ENCODE results near the gene BCLAF3.

The BCLAF3 gene

GRCh38 chrX:19990556-19991349, at the start of gene BCLAF3:
BCLAF3 (minus strand) TSS chrX:19991061; CDS start chrX:19970264, 20,797 bp downstream.
- peak; percentile 92 for DNase-seq

- no peak for DNase-seq
Observed at GRCh38 chrX:20038966-20039365, 48.1 kb upstream of the BCLAF3 start.

DNA sequence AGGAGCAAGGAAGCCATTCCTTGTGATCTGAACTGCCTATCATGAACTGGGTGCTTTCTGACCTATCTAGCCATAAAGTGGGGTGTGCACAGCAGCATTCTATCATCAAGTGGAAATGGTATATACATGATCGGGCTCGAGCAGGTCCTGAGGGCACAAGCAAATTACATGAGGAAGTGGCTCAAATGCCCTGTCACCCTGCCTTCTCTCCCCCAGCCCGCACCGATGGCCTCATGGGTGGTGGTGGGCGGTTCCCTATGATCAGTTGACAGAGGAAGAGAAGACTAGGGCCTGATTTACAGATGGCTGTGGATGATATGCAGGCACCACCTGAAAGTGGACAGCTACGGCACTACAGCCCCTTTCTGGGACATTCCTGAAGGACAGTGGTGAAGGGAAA, 46.3 kb upstream of the BCLAF3 start:
- DNase-seq, result no peak

DNA sequence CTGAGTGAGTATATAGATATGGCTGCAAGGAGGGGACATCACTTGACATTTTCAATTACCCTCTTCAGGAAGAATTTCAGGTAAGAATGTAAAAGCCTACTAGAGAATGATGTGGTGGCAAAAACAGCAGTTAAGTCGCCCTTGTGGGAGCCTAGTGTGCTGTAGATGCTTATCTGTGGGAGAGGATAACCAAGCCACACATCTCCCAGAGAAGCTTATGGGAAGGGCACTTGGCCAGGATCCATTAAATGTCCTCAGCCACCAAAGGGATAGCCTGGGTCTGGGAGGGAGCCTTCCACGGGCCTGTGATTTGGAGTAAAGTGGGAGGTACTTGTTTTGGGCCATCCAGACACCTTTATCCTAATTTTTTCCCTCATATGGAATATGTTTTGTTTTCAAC, 41.3 kb upstream of the BCLAF3 start:
- DNase-seq, result no peak

GRCh38 chrX:20029728-20030127, 38.9 kb upstream of the BCLAF3 start:
- peak; percentile 67 for DNase-seq

DNA sequence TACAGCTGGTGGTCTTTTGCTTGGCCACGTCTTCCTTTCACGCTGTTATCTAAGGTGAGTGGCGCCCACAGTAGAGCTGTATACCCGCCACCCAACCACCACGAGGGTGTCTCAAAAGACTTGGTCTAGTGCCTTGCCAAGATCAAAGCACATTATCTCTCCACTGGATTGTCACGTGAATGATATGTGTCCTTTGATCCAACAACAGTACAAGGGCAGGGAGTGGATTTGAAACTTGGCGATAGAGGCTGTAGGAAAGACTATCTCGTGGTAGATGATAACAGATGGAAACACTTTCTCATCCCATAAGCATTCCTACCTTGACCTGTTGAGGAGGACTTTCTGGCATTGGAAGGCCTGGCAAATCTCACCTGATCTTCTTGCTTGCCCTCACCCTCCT, 37.7 kb upstream of the BCLAF3 start:
- DNase-seq, result no peak

DNA sequence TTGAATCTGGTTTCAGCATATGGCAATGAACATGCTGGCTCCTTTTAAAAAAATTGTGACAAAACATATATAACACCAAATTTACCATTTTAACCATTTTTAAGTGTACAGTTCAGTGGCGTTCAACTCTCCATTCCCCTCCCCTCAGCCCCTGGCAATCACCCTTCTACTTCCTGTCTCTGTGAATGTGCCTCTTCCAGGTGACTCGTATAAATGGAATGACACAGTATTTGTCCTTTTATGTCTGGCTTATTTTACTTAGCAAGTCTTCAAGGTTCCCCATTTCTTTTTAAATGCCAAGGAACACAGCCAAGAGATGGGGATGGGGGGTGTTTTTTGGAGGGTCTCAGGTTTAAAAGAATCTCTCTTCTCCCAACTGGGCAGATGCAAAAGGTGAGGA, 35.4 kb upstream of the BCLAF3 start:
- DNase-seq, result no peak

- no peak for DNase-seq
Observed at GRCh38 chrX:20019672-20020365, 29.0 kb upstream of the BCLAF3 start.

GRCh38 chrX:20016616-20016945, 25.7 kb upstream of the BCLAF3 start:
- no peak for DNase-seq

GRCh38 chrX:20015945-20016615, 25.2 kb upstream of the BCLAF3 start:
- no peak for DNase-seq

DNA sequence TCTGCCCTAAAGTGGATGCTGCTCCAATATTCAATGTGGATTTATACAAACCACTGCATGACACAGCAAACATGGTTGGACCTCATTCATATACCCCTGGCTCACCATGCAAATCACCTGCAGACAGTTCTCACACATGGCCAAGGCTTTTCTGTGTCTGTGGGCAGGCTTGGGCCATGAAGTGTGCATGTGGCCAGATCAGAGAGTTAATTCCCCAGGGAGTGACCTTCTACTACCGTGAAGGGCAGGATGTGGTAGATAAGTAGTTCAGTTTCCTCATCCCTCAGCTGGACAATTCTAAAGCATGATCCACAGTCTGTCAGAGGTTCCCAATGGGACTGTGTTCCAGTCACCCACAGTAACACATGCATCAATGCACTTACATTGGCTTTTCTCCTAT, 24.6 kb upstream of the BCLAF3 start:
- no peak for DNase-seq

- no peak for DNase-seq
Observed at GRCh38 chrX:20011608-20012007, 20.7 kb upstream of the BCLAF3 start.

DNA sequence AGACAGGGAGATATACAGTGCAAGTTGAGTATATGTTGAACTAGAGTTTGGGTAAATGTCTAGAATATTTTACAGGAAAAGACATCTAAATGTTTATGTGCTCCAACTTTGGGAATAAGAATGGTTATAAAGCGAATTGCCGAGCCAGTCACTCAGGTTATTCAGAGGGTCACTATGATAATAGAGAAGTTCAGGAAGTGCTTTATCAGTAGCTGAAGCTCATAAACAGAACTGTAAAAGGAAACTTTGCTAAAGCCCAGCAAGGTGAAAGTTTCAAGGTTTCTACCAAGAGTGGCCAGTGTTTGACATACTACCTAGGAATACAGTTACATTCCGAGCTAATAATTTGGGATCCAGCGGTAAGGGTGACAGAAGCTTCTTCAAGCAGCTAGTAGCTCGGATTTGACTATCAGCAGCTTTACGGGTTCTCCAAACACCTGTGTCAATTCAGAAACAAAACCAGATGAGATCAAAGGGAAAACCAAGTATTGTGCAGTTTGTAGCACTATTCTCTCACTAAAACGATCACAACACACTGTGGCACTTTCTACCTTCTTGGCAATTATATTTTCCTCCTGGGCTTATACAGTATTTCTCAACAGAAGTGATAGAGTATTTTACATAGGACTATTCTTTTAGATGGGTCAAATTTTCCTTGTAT, 17.2 kb upstream of the BCLAF3 start:
- no peak for DNase-seq

GRCh38 chrX:20005883-20006282, 15.0 kb upstream of the BCLAF3 start:
- DNase-seq, result no peak

- DNase-seq, result no peak
Observed at GRCh38 chrX:20001588-20001987, 10.7 kb upstream of the BCLAF3 start.

GRCh38 chrX:19991350-19991718, 473 bp upstream of the BCLAF3 start:
- no peak for DNase-seq

DNA sequence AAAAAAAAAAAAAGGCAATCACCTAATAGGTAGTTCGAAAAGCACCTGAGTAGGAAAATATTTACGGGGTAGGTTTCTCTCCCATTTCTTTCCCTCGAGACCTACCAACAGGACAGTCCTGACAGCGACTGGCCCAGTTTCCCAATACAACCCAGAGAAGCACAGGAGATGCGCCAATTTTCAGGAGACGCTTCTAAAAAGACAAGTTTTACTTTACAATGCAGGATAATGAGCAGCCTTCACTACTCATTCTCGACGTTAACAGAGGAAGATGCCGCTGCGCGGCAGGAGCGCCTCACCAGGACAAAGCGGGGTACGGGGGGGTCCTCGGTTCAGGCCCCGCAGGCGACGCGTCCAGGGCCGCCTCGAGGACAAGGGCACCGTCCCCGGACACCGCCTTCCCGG, 708 bp downstream of the BCLAF3 start:
- peak; percentile 33 for DNase-seq

GRCh38 chrX:19987856-19988255, 3.0 kb downstream of the BCLAF3 start:
- DNase-seq, result peak; percentile 11

DNA sequence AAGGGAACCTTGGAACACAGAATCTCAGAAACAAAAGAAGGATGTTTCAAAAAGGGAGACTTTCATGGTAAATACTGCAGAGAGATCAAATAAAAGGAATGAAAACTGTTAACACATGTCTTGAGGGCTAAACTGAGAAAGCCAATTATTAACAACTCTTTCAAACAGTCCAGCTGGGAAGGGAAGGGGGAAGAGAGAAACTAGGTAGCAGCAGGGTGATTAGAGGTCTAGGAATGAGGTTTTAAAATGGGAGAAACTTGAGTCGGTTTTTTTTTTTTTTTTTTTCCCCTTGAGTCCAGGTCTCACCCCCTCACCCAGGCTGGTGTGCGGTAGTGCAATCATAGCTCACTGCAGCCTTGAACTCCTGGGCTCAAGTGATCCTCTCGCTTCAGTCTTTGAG, 4.3 kb downstream of the BCLAF3 start:
- no peak for DNase-seq

DNA sequence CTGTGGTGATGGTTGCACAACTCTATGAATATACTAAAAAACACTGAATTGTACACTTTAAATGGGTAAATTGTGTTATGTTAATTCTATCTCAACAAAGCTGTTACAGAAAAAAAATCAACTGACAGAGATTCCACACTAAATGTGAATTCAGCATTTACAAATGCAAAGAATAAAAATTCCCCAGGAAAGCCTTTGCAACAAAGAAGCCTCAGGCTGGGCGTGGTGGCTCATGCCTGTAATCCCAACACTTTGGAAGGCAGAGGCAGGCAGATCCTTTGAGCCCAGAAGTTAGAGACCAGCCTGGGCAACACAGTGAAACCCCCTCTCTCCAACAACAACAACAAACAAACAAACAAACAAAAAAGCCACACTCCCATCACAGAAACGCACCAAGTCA, 8.9 kb downstream of the BCLAF3 start:
- no peak for DNase-seq

- DNase-seq, result no peak
Observed at GRCh38 chrX:19975845-19976244, 15.0 kb downstream of the BCLAF3 start.

DNA sequence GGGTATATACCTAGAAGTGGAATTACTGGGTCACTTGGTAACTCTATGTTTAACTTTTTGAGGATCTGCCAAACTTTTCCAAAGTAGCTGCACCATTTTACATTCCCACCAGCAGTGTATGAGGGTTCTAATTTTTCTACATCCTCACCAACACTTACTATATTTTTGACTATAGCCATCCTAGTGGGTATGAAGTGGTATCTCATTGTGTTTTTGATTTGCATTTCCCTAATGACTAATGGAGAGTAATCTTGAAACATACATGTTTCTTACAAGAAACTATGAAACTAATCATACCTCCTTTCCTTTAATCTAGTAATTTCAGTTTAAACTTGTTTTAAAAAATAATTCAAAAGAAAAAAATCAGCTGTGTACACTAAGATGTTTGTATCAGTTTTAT, 17.9 kb downstream of the BCLAF3 start:
- no peak for DNase-seq

DNA sequence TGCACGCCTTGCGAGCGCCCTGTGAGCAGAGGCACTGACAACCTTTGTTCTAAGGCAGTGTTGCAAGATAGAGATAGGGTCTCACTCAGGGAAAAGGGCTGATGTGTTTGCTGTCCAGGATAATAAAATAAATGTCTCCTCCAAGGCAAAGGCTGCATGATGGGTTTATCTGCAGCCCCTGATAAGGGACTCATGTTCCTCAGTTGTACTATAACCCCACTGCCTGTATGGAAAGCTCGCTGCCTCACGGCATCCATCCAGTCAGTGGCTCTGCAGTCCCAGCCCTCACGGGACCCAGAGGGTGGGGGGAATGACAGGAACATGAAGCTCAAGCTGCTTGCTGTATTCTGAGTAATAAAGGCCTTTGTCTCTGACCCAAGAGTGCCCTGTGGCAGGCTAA, 22.6 kb downstream of the BCLAF3 start:
- no peak for DNase-seq

DNA sequence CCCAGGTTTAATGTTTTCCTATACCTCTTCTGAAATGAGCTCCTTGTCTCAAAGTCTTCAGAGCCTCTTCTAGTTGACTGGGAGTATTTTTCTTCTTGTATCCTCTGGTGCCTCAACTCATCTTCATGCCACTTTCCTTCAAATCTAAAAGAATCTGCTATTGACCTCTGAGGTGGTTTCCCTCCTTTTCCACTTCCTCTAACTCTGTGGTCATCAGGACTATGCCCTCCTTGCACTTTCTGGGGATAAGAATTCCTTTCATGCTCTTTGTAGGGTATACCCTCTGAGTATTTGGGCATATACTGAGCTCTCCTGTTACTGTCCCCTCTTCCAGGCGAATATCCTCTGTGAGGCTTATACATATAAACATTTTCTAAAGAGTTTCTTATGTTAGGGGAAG, 24.8 kb downstream of the BCLAF3 start:
- no peak for DNase-seq
